ENCODE data around the gene ATXN7.

- TF ChIP-seq POLR2A (IDR thresholded peaks at IDR 0.05) (no peak), CTCF (IDR thresholded peaks at IDR 0.05) (no peak)
Observed at GRCh38 chr3:63968612-63969350, 105.1 kb downstream of the ATXN7 start.

Data from esophagus squamous epithelium (tissue), 4 donors.